Measurements from ENCODE around the gene PSMD1.

DNA sequence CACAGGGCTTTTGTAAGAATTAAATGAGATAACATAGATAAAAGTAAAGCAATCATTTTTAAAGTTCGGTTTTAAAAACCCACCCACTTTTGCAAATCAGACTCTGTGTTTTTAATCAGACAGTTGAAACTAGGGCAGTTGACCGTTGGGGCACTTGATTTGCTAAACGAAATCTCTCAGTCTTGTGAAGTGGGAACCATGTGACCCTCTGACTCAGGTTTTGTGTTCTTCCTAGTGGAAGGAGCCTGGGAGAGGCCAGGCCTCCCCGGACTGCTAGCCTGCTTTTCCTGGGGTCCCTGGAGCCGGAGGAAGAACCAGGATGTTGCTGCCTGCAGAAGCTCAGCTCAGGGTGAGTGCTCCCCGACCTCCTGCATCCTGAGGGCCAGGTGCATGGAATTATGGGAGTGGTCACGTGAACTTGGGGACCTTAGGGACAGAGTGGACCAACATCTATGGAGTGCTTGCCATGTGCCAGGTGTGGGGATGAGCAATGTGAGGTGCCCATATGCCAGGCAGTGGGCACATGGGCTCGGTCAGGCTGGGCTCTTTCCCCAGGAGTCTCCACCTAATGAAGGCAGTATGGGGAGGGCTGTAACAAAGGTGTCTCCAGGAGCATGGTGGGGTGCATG is 15.5 kb upstream of the PSMD1 start:
- TF ChIP-seq CTCF (IDR thresholded peaks at IDR 0.05; ENCODE audit: low read depth, low read length, poor library complexity, severe bottlenecking): no peak
- TF ChIP-seq EZH2phosphoT487 (IDR thresholded peaks at IDR 0.05; ENCODE audit: borderline replicate concordance, low read length): no peak
